ENCODE data around the gene TMEM233. TPM values are rescaled to one million over a fixed set of nuclear protein-coding genes. Genes with fewer than 3 reads are reported as not detected.

TMEM233 gene
- total RNA-seq, 1 experiment from 2014 or later = not detected

- H3K9me2 ChIP-seq (replicated peaks; ENCODE audit: insufficient read depth, low read length) = no peaks in the 10 kb centered on the region
- peaks cover 35% of the 10 kb centered on the region for H3K79me2 ChIP-seq (ENCODE audit: low read length)
- no peak overlapping the region for H3K4me2 ChIP-seq (ENCODE audit: low read depth, low read length, poor library complexity, severe bottlenecking)
- no peaks in the 10 kb centered on the region for H3K27me3 ChIP-seq (ENCODE audit: low read length)
- H4K20me1 ChIP-seq (ENCODE audit: insufficient read depth, low read depth, low read length) = peaks cover 16% of the 10 kb centered on the region
- no peak for DNase-seq
- H3K4me3 ChIP-seq (ENCODE audit: low read length) = no peak overlapping the region
- H3K36me3 ChIP-seq (ENCODE audit: insufficient read depth, low read length) = peaks cover 74% of the 10 kb centered on the region
- peaks cover 26% of the 10 kb centered on the region for H3K4me1 ChIP-seq (ENCODE audit: low read length)
- no peak overlapping the region for H2AFZ ChIP-seq (ENCODE audit: low read length)
- H3K27ac ChIP-seq (ENCODE audit: low read length) = no peak overlapping the region
- H3K9ac ChIP-seq (ENCODE audit: low read length) = no peak overlapping the region
- H3K9me3 ChIP-seq (ENCODE audit: low read length) = no peaks in the 10 kb centered on the region
Observed at GRCh38 chr12:119674560-119674959, 81.0 kb downstream of the TMEM233 start.

GRCh38 chr12:119676022-119676421 is 82.4 kb downstream of the TMEM233 start:
- Histone ChIP-seq H3K9me2 (replicated peaks; ENCODE audit: insufficient read depth, low read length) (no peaks in the 10 kb centered on the region), H3K79me2 (ENCODE audit: low read length) (peaks cover 20% of the 10 kb centered on the region), H3K9ac (ENCODE audit: low read length) (no peak overlapping the region), H3K27ac (ENCODE audit: low read length) (no peak overlapping the region), H3K4me3 (ENCODE audit: low read length) (no peak overlapping the region), H3K27me3 (ENCODE audit: low read length) (no peaks in the 10 kb centered on the region), H2AFZ (ENCODE audit: low read length) (no peak overlapping the region), H4K20me1 (ENCODE audit: insufficient read depth, low read depth, low read length) (peaks cover 7% of the 10 kb centered on the region; the same call in 1 of the 2 replicates), H3K36me3 (ENCODE audit: insufficient read depth, low read length) (peaks cover 69% of the 10 kb centered on the region), H3K9me3 (ENCODE audit: low read length) (no peaks in the 10 kb centered on the region), H3K4me2 (ENCODE audit: low read depth, low read length, poor library complexity, severe bottlenecking) (no peak overlapping the region), H3K4me1 (ENCODE audit: low read length) (peaks cover 16% of the 10 kb centered on the region)
- DNase-seq = no peak

GRCh38 chr12:119676573-119676972 is 83.0 kb downstream of the TMEM233 start:
- H2AFZ ChIP-seq (ENCODE audit: low read length) = no peak overlapping the region
- H3K27ac ChIP-seq (ENCODE audit: low read length) = no peak overlapping the region
- peaks cover 15% of the 10 kb centered on the region for H3K79me2 ChIP-seq (ENCODE audit: low read length)
- no peak overlapping the region for H3K4me3 ChIP-seq (ENCODE audit: low read length)
- H3K9ac ChIP-seq (ENCODE audit: low read length) = no peak overlapping the region
- H3K9me3 ChIP-seq (ENCODE audit: low read length) = no peaks in the 10 kb centered on the region
- DNase-seq = no peak
- no peak overlapping the region for H3K4me2 ChIP-seq (ENCODE audit: low read depth, low read length, poor library complexity, severe bottlenecking)
- peaks cover 6% of the 10 kb centered on the region; the same call in 1 of the 2 replicates for H4K20me1 ChIP-seq (ENCODE audit: insufficient read depth, low read depth, low read length)
- H3K27me3 ChIP-seq (ENCODE audit: low read length) = no peaks in the 10 kb centered on the region
- peaks cover 68% of the 10 kb centered on the region for H3K36me3 ChIP-seq (ENCODE audit: insufficient read depth, low read length)
- H3K4me1 ChIP-seq (ENCODE audit: low read length) = peaks cover 19% of the 10 kb centered on the region
- no peaks in the 10 kb centered on the region for H3K9me2 ChIP-seq (replicated peaks; ENCODE audit: insufficient read depth, low read length)

GRCh38 chr12:119678459-119678858 is 84.9 kb downstream of the TMEM233 start:
- peaks cover 38% of the 10 kb centered on the region for H3K4me1 ChIP-seq (ENCODE audit: low read length)
- no peak overlapping the region for H2AFZ ChIP-seq (ENCODE audit: low read length)
- DNase-seq = no peak
- H4K20me1 ChIP-seq (ENCODE audit: insufficient read depth, low read depth, low read length) = no peaks in the 10 kb centered on the region
- H3K9ac ChIP-seq (ENCODE audit: low read length) = no peak overlapping the region
- H3K27me3 ChIP-seq (ENCODE audit: low read length) = no peaks in the 10 kb centered on the region
- H3K9me3 ChIP-seq (ENCODE audit: low read length) = no peaks in the 10 kb centered on the region
- peaks cover under 1% of the 10 kb centered on the region; the same call in 1 of the 2 replicates for H3K79me2 ChIP-seq (ENCODE audit: low read length)
- H3K4me2 ChIP-seq (ENCODE audit: low read depth, low read length, poor library complexity, severe bottlenecking) = no peak overlapping the region
- no peak overlapping the region for H3K4me3 ChIP-seq (ENCODE audit: low read length)
- H3K9me2 ChIP-seq (replicated peaks; ENCODE audit: insufficient read depth, low read length) = no peaks in the 10 kb centered on the region
- H3K36me3 ChIP-seq (ENCODE audit: insufficient read depth, low read length) = peaks cover 52% of the 10 kb centered on the region
- no peak overlapping the region for H3K27ac ChIP-seq (ENCODE audit: low read length)

- Histone ChIP-seq H3K9me3 (ENCODE audit: low read length) (no peaks in the 10 kb centered on the region), H3K79me2 (ENCODE audit: low read length) (no peaks in the 10 kb centered on the region), H3K36me3 (ENCODE audit: insufficient read depth, low read length) (peaks cover 53% of the 10 kb centered on the region), H3K4me2 (ENCODE audit: low read depth, low read length, poor library complexity, severe bottlenecking) (no peak overlapping the region), H4K20me1 (ENCODE audit: insufficient read depth, low read depth, low read length) (no peaks in the 10 kb centered on the region), H2AFZ (ENCODE audit: low read length) (no peak overlapping the region), H3K27ac (ENCODE audit: low read length) (no peak overlapping the region), H3K4me1 (ENCODE audit: low read length) (peaks cover 39% of the 10 kb centered on the region), H3K27me3 (ENCODE audit: low read length) (no peaks in the 10 kb centered on the region), H3K9ac (ENCODE audit: low read length) (no peak overlapping the region), H3K4me3 (ENCODE audit: low read length) (no peak overlapping the region), H3K9me2 (replicated peaks; ENCODE audit: insufficient read depth, low read length) (no peaks in the 10 kb centered on the region)
- no peak for DNase-seq
Observed at GRCh38 chr12:119679081-119679480, 85.5 kb downstream of the TMEM233 start.

- no peaks in the 10 kb centered on the region for H4K20me1 ChIP-seq (ENCODE audit: insufficient read depth, low read depth, low read length)
- H3K9ac ChIP-seq (ENCODE audit: low read length) = no peak overlapping the region
- no peak overlapping the region for H3K4me2 ChIP-seq (ENCODE audit: low read depth, low read length, poor library complexity, severe bottlenecking)
- peaks cover 39% of the 10 kb centered on the region for H3K4me1 ChIP-seq (ENCODE audit: low read length)
- H3K36me3 ChIP-seq (ENCODE audit: insufficient read depth, low read length) = peaks cover 54% of the 10 kb centered on the region
- no peaks in the 10 kb centered on the region for H3K9me2 ChIP-seq (replicated peaks; ENCODE audit: insufficient read depth, low read length)
- no peak for DNase-seq
- H3K27ac ChIP-seq (ENCODE audit: low read length) = no peak overlapping the region
- no peak overlapping the region for H2AFZ ChIP-seq (ENCODE audit: low read length)
- H3K27me3 ChIP-seq (ENCODE audit: low read length) = no peaks in the 10 kb centered on the region
- H3K9me3 ChIP-seq (ENCODE audit: low read length) = no peaks in the 10 kb centered on the region
- H3K79me2 ChIP-seq (ENCODE audit: low read length) = no peaks in the 10 kb centered on the region
- no peak overlapping the region for H3K4me3 ChIP-seq (ENCODE audit: low read length)
Observed at GRCh38 chr12:119679490-119679889, 85.9 kb downstream of the TMEM233 start.

- Histone ChIP-seq H3K9me2 (replicated peaks; ENCODE audit: insufficient read depth, low read length) (no peaks in the 10 kb centered on the region), H2AFZ (ENCODE audit: low read length) (no peak overlapping the region), H3K9ac (ENCODE audit: low read length) (no peak overlapping the region), H3K27ac (ENCODE audit: low read length) (peak overlapping the region; percentile 90), H4K20me1 (ENCODE audit: insufficient read depth, low read depth, low read length) (no peaks in the 10 kb centered on the region), H3K79me2 (ENCODE audit: low read length) (no peaks in the 10 kb centered on the region), H3K4me3 (ENCODE audit: low read length) (no peak overlapping the region), H3K27me3 (ENCODE audit: low read length) (no peaks in the 10 kb centered on the region), H3K4me1 (ENCODE audit: low read length) (peaks cover 39% of the 10 kb centered on the region), H3K9me3 (ENCODE audit: low read length) (no peaks in the 10 kb centered on the region), H3K4me2 (ENCODE audit: low read depth, low read length, poor library complexity, severe bottlenecking) (peak overlapping the region; percentile 65), H3K36me3 (ENCODE audit: insufficient read depth, low read length) (peaks cover 43% of the 10 kb centered on the region)
- DNase-seq = no peak
Observed at GRCh38 chr12:119681111-119681510, 87.5 kb downstream of the TMEM233 start.

- H2AFZ ChIP-seq (ENCODE audit: low read length) = no peak overlapping the region
- peak overlapping the region; percentile 90 for H3K27ac ChIP-seq (ENCODE audit: low read length)
- peaks cover 38% of the 10 kb centered on the region for H3K36me3 ChIP-seq (ENCODE audit: insufficient read depth, low read length)
- H3K9me3 ChIP-seq (ENCODE audit: low read length) = no peaks in the 10 kb centered on the region
- H4K20me1 ChIP-seq (ENCODE audit: insufficient read depth, low read depth, low read length) = no peaks in the 10 kb centered on the region
- no peaks in the 10 kb centered on the region for H3K79me2 ChIP-seq (ENCODE audit: low read length)
- peak overlapping the region; percentile 65 for H3K4me2 ChIP-seq (ENCODE audit: low read depth, low read length, poor library complexity, severe bottlenecking)
- DNase-seq = peak; percentile 64
- H3K27me3 ChIP-seq (ENCODE audit: low read length) = no peaks in the 10 kb centered on the region
- no peaks in the 10 kb centered on the region for H3K9me2 ChIP-seq (replicated peaks; ENCODE audit: insufficient read depth, low read length)
- H3K9ac ChIP-seq (ENCODE audit: low read length) = peak overlapping the region; percentile 52
- peaks cover 39% of the 10 kb centered on the region for H3K4me1 ChIP-seq (ENCODE audit: low read length)
- H3K4me3 ChIP-seq (ENCODE audit: low read length) = peak overlapping the region; percentile 41
Observed at GRCh38 chr12:119681728-119682638, 88.4 kb downstream of the TMEM233 start.

Measured in Karpas-422 (cell line).